NCI-H226 (cell line): ENCODE data around the gene PSD4.

ENCODE experiments used
- DNase-seq: peaks from one replicate; pipeline ENCODE4 v3.0.0-alpha.2; 2015

PSD4 gene

GRCh38 chr2:113185664-113186432, 12.1 kb downstream of the PSD4 start:
- DNase-seq = peak; percentile 26

GRCh38 chr2:113186433-113186796, 12.6 kb downstream of the PSD4 start:
- DNase-seq = no peak

- DNase-seq = no peak
Measured at GRCh38 chr2:113187771-113188170, 14.0 kb downstream of the PSD4 start.

- DNase-seq = no peak
Measured at GRCh38 chr2:113190871-113191270, 17.1 kb downstream of the PSD4 start.

GRCh38 chr2:113192459-113193100, 18.8 kb downstream of the PSD4 start:
- DNase-seq = no peak

GRCh38 chr2:113195923-113196501, 22.2 kb downstream of the PSD4 start:
- DNase-seq = no peak

GRCh38 chr2:113196839-113197238, 23.1 kb downstream of the PSD4 start:
- no peak for DNase-seq

- DNase-seq = no peak
Measured at GRCh38 chr2:113197347-113198047, 23.7 kb downstream of the PSD4 start.

GRCh38 chr2:113198048-113198789, 24.4 kb downstream of the PSD4 start:
- no peak for DNase-seq

GRCh38 chr2:113198790-113199612, 25.2 kb downstream of the PSD4 start:
- peak; percentile 75 for DNase-seq

GRCh38 chr2:113200236-113200635, 26.5 kb downstream of the PSD4 start:
- DNase-seq = no peak

- DNase-seq = no peak
Measured at GRCh38 chr2:113200736-113201490, 27.1 kb downstream of the PSD4 start.

GRCh38 chr2:113201496-113202304, 27.9 kb downstream of the PSD4 start:
- no peak for DNase-seq

- DNase-seq = no peak
Measured at GRCh38 chr2:113202305-113203216, 28.8 kb downstream of the PSD4 start.

- DNase-seq = peak; percentile 17
Measured at GRCh38 chr2:113203217-113203530, 29.4 kb downstream of the PSD4 start.

- peak; percentile 71 for DNase-seq
Measured at GRCh38 chr2:113203901-113204519, 30.2 kb downstream of the PSD4 start.

- DNase-seq = no peak
Measured at GRCh38 chr2:113206251-113206650, 32.5 kb downstream of the PSD4 start.

- DNase-seq = no peak
Measured at GRCh38 chr2:113207021-113207420, 33.2 kb downstream of the PSD4 start.

GRCh38 chr2:113208396-113208795, 34.6 kb downstream of the PSD4 start:
- no peak for DNase-seq
